KOPT-K1 (cell line): ENCODE data around the gene EHBP1.

Experiments
- H3K27ac ChIP-seq: fragments of 200-600 bp; sonication (generic); 2 replicates; pipeline ENCODE4 v1.5.1; 2016; ENCODE audit warnings: antibody characterized with exemption, mild to moderate bottlenecking, low read depth, low read length; ENCODE audit not compliant: poor library complexity, severe bottlenecking
- H3K36me3 ChIP-seq: fragments of 200-600 bp; sonication (generic); 2 replicates; pipeline ENCODE4 v1.5.1; 2017; ENCODE audit warnings: antibody characterized with exemption, mild to moderate bottlenecking, low read length, moderate library complexity; ENCODE audit not compliant: insufficient read depth
- H3K9me3 ChIP-seq: fragments of 200-600 bp; sonication (generic); 2 replicates; pipeline ENCODE4 v1.5.1; 2017; ENCODE audit warnings: antibody characterized with exemption, low read length, mild to moderate bottlenecking; ENCODE audit not compliant: insufficient read depth, poor library complexity, severe bottlenecking

EHBP1 gene

GRCh38 chr2:63055226-63056106 is 350.0 kb downstream of the EHBP1 start:
- Histone ChIP-seq H3K36me3 (peaks cover 27% of the 10 kb centered on the region; the same call in 1 of the 2 replicates), H3K27ac (no peak overlapping the region), H3K9me3 (peaks cover 29% of the 10 kb centered on the region)

DNA sequence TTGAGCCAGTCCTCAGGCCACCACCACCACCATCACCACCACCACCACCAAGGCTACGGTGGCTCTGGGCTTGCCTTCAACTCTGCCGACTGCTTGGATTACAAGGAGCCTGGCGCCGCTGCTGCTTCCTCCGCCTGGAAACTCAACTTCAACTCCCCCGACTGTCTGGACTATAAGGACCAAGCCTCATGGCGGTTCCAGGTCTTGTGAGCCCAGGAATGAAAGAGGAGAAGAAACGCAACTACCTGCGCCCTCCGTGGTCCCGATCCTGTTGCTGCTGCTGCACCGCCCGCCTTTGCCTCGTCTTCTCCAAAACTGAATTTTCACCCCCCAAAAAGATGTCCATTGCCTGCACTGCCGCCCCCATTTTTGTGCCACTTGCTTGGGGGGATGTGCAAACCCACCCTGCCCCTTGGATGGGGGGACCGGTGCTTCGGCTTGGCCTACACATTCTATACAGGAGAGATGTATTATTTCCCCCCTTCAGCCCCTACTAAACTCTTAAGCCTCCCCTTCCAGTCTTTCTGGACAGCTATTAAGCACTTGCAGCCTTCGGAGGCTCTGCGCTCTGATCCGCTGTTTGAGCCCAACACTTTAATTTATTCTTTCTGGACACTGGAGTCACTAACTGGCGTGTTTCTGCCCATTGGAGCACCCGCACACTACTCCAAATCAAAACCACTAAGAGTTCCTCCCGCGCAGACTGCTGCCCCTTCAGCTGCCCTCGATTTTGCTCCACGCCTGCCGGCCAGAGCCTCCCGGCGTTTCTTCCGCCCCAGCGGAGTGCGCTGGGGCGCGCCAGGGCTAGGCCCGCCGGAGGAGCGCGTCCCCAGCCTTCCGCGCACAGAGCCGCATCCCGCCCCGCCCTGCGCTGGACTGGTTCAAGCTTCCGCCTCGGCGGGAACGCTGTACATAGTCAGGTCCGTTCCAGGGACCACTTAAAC is 350.9 kb downstream of the EHBP1 start:
- Histone ChIP-seq H3K36me3 (peaks cover 27% of the 10 kb centered on the region; the same call in 1 of the 2 replicates), H3K27ac (no peak overlapping the region), H3K9me3 (peaks cover 29% of the 10 kb centered on the region)

DNA sequence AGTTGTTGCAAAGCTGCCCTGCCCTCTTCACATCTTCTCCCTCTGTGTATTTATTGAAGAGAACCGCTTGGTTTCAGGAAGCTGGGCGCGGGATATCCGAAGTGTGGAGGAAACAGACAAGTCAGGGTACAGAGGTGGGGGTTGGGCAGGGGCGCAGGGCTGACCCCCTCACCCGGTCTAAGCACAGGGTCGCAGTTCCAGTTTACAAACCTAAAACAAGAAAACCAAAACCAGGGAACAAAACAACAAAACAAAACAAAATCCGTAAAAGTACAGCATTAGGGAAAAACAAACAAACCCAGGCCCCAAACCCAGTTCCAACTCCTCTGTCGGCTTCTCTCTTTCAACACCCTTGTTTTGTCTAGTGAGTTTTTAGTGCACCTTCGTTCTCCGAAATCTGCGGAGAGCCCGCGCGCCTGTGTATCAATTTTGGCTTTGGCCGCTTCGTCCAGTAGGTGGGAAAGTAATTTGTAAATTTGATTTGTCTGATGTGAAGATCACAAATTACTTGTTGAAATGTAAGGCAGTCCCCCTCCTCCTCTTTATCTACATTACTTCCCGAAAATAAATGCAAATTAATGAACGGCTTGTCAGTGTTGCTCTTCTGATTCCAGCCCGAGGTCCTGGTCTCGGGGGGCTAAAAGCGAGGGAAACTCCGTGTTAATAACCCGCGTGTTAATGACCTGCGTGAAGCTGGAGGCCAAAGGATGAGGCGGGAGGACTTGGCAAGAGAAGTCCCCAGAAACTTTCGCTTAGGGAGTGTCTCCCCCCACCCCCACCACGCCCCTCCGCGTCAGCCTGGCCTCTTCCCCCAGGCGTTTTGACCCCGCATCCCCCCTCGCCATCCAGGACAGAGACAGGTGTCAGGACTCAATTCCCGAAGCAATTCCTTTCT is 352.0 kb downstream of the EHBP1 start:
- Histone ChIP-seq H3K36me3 (peaks cover 27% of the 10 kb centered on the region; the same call in 1 of the 2 replicates), H3K9me3 (peaks cover 29% of the 10 kb centered on the region), H3K27ac (no peak overlapping the region)

- Histone ChIP-seq H3K36me3 (peaks cover 27% of the 10 kb centered on the region; the same call in 1 of the 2 replicates), H3K9me3 (peaks cover 29% of the 10 kb centered on the region), H3K27ac (no peak overlapping the region)
Observed at GRCh38 chr2:63058144-63058920, 352.8 kb downstream of the EHBP1 start.

GRCh38 chr2:63058921-63059792 is 353.6 kb downstream of the EHBP1 start:
- Histone ChIP-seq H3K36me3 (peaks cover 27% of the 10 kb centered on the region; the same call in 1 of the 2 replicates), H3K9me3 (peaks cover 29% of the 10 kb centered on the region), H3K27ac (no peak overlapping the region)

GRCh38 chr2:63059793-63060471 is 354.4 kb downstream of the EHBP1 start:
- Histone ChIP-seq H3K36me3 (peaks cover 19% of the 10 kb centered on the region; the same call in 1 of the 2 replicates), H3K9me3 (peaks cover 24% of the 10 kb centered on the region), H3K27ac (no peak overlapping the region)

DNA sequence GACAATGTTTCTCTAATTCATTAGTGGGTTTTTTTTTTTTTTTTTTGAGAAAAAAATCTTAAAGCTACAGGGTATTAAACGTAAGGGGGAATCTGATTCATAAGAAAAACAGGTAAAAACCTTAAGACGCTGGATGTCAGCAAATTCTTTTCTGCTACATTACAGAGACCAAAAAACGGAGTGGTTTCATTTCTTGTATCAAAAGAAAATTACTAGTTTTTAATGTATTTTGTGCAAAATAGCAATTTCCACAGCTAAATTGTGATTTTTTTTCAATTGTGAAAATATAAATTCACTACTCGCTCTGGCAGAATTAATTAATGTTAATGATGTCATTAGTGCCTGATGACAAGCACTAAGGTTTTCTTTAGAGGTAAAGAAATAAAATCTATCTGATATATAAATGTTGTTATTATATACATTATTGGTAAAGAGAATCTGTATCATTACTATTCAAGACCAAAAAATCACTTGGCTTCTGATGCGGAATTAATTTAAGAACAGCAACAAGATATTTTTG is 355.0 kb downstream of the EHBP1 start:
- Histone ChIP-seq H3K9me3 (peaks cover 21% of the 10 kb centered on the region), H3K27ac (no peak overlapping the region), H3K36me3 (peaks cover 13% of the 10 kb centered on the region; the same call in 1 of the 2 replicates)

GRCh38 chr2:63064197-63064596 is 358.7 kb downstream of the EHBP1 start:
- no peak overlapping the region for H3K27ac ChIP-seq
- H3K36me3 ChIP-seq, result no peaks in the 10 kb centered on the region
- no peaks in the 10 kb centered on the region for H3K9me3 ChIP-seq

GRCh38 chr2:63064661-63065060 is 359.1 kb downstream of the EHBP1 start:
- H3K27ac ChIP-seq, result no peak overlapping the region
- no peaks in the 10 kb centered on the region for H3K36me3 ChIP-seq
- H3K9me3 ChIP-seq, result no peaks in the 10 kb centered on the region

DNA sequence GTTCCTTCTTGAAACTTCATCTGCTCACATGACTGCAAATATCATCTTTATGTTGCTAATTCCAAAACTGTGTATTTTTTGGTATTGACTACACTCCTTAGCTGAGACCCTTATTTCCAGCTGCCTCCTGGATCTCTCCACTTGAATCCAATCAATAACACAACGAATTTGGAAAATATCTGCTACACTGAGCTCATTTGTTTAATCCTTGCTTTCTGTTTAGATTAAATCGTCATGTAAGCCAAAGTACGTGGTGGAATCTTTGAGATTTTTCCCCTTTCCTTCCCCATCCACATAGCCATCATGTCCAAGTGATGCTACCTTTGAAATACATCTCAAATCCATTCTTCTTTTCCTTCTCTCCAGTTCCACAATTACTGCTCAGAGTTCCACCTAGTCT is 360.8 kb downstream of the EHBP1 start:
- H3K9me3 ChIP-seq, result no peaks in the 10 kb centered on the region
- H3K27ac ChIP-seq, result no peak overlapping the region
- no peaks in the 10 kb centered on the region for H3K36me3 ChIP-seq

- no peaks in the 10 kb centered on the region for H3K36me3 ChIP-seq
- H3K9me3 ChIP-seq, result no peaks in the 10 kb centered on the region
- H3K27ac ChIP-seq, result no peak overlapping the region
Observed at GRCh38 chr2:63066838-63067237, 361.3 kb downstream of the EHBP1 start.

- no peaks in the 10 kb centered on the region for H3K9me3 ChIP-seq
- H3K27ac ChIP-seq, result no peak overlapping the region
- H3K36me3 ChIP-seq, result no peaks in the 10 kb centered on the region
Observed at GRCh38 chr2:63071664-63072063, 366.2 kb downstream of the EHBP1 start.
